Colonic mucosa (tissue), 4 donors: ENCODE data around the gene VPREB3. TPM values are rescaled to one million over a fixed set of nuclear protein-coding genes. Genes with fewer than 3 reads are reported as not detected.

Experiments
- DNase-seq: peaks from one replicate; pipeline ENCODE4 v3.0.0-alpha.2; 2020
- H3K27ac ChIP-seq: fragments of 200-600 bp; one replicate; pipeline ENCODE4 v1.8.0; 2021
- H3K27me3 ChIP-seq: fragments of 200-600 bp; one replicate; pipeline ENCODE4 v1.8.0; 2021
- H3K36me3 ChIP-seq: fragments of 200-600 bp; one replicate; pipeline ENCODE4 v1.8.0; 2021
- H3K4me1 ChIP-seq: fragments of 200-600 bp; one replicate; pipeline ENCODE4 v1.8.0; 2021; ENCODE audit warnings: mild to moderate bottlenecking
- H3K4me3 ChIP-seq: fragments of 200-600 bp; one replicate; pipeline ENCODE4 v1.8.0; 2021
- H3K9ac ChIP-seq, 2 donors: one replicate each; pipeline ENCODE4 v1.7.0; 2013; ENCODE audit warnings: control low read depth in 2 of 2, low read depth in 2 of 2, low read length in 2 of 2
- H3K9me3 ChIP-seq: fragments of 200-600 bp; one replicate; pipeline ENCODE4 v1.8.0; 2021
- CTCF ChIP-seq: fragments of 200-600 bp; IDR thresholded peaks from one replicate; pipeline ENCODE4 v1.8.0; 2022; ENCODE audit warnings: antibody characterized with exemption, mild to moderate bottlenecking
- intact Hi-C: fragments of 100-400 bp; cut with DNase I; formaldehyde crosslinking; loops from one replicate; pipeline ENCODE4 v1.14.1; 2022
- total RNA-seq, 2 donors: library from RNA; stranded (reverse); fragmentation: NEBNext Ultra II Directional in 1 of 2; extraction: Animal tissue kit (Norgen Biotek cat#: 25700) in 1 of 2; gene quantifications; one replicate each; pipeline ENCODE4 v1.2.1, GENCODE V29; 2021
- donor health status: healthy.
- donor health status: DM: no; HTN: no; CAD: no.
- donor health status: DM: no; HTN: no; CAD: no.

VPREB3 gene
- total RNA-seq, 2 donors from 2014 or later, result 1.2 to 1.9 TPM

GRCh38 chr22:23751441-23751996, 2.7 kb downstream of the VPREB3 start:
- H3K9me3 ChIP-seq, result no peaks in the 10 kb centered on the region
- intact Hi-C loops, result no loop called here
- H3K27me3 ChIP-seq, result no peaks in the 10 kb centered on the region
- peak overlapping the region; percentile 44 for H3K4me3 ChIP-seq
- no peaks in the 10 kb centered on the region for H3K4me1 ChIP-seq
- H3K36me3 ChIP-seq, result no peaks in the 10 kb centered on the region
- H3K27ac ChIP-seq, result peak overlapping the region; percentile 92
- TF ChIP-seq CTCF, result no peak
- peak; percentile 59 for DNase-seq
- H3K9ac ChIP-seq, result peak overlapping the region; percentile 86 to 87

GRCh38 chr22:23750714-23751440, 3.3 kb downstream of the VPREB3 start, which contains the start of gene ZNF70:
ZNF70 (minus strand) TSS chr22:23751112; CDS start chr22:23745140, 5,972 bp downstream.
- peak within 1 kb of the TSS; percentile 92 for H3K27ac ChIP-seq
- no peaks in the 10 kb centered on the region for H3K36me3 ChIP-seq
- intact Hi-C loops, result no loop called here
- H3K9ac ChIP-seq, result peak within 1 kb of the TSS; percentile 86 to 87
- DNase-seq, result peak; percentile 91
- H3K4me3 ChIP-seq, result peak within 1 kb of the TSS; percentile 44
- no peak for TF ChIP-seq CTCF
- H3K4me1 ChIP-seq, result no peaks in the 10 kb centered on the region
- no peaks in the 10 kb centered on the region for H3K27me3 ChIP-seq
- H3K9me3 ChIP-seq, result no peaks in the 10 kb centered on the region

- intact Hi-C loops, result no loop called here
- peak overlapping the region; percentile 44 for H3K4me3 ChIP-seq
- no peaks in the 10 kb centered on the region for H3K9me3 ChIP-seq
- no peaks in the 10 kb centered on the region for H3K27me3 ChIP-seq
- no peaks in the 10 kb centered on the region for H3K36me3 ChIP-seq
- H3K9ac ChIP-seq, result peak overlapping the region; percentile 80 to 82
- H3K4me1 ChIP-seq, result no peaks in the 10 kb centered on the region
- no peak for DNase-seq
- TF ChIP-seq CTCF, result no peak
- H3K27ac ChIP-seq, result no peak overlapping the region
Observed at GRCh38 chr22:23750367-23750713, 3.9 kb downstream of the VPREB3 start.

DNA sequence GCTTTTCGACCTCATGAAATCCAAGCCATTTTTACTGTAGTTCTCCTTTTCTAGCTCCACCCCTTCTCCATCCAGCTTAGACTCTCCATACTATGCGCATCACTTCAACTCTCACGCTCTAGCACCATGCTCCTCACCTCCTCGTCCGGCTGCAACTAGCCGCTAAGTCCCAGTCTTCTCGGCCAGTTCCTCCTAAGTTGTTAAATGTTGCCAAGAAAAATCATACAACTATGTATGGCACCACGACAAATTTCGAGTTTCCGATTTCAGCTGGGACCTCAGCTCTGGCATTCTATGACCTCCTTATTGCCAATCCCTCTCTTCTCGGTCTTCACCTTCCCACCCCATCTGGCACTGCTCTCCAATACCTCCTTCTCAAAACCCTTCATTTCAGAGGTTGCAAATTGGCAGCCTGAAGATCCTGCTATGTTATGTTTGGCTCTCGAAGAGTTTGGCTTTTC, 4.4 kb downstream of the VPREB3 start:
- H3K9me3 ChIP-seq, result no peaks in the 10 kb centered on the region
- no peak for TF ChIP-seq CTCF
- no peaks in the 10 kb centered on the region for H3K4me1 ChIP-seq
- H3K27me3 ChIP-seq, result no peaks in the 10 kb centered on the region
- H3K9ac ChIP-seq, result no peak overlapping the region
- H3K4me3 ChIP-seq, result no peak overlapping the region
- intact Hi-C loops, result no loop called here
- H3K27ac ChIP-seq, result no peak overlapping the region
- no peaks in the 10 kb centered on the region for H3K36me3 ChIP-seq
- DNase-seq, result no peak

- H3K36me3 ChIP-seq, result no peaks in the 10 kb centered on the region
- no peak overlapping the region for H3K9ac ChIP-seq
- H3K27ac ChIP-seq, result no peak overlapping the region
- no peak for DNase-seq
- no peaks in the 10 kb centered on the region for H3K4me1 ChIP-seq
- intact Hi-C loops, result no loop called here
- H3K4me3 ChIP-seq, result no peak overlapping the region
- H3K9me3 ChIP-seq, result no peaks in the 10 kb centered on the region
- no peak for TF ChIP-seq CTCF
- no peaks in the 10 kb centered on the region for H3K27me3 ChIP-seq
Observed at GRCh38 chr22:23745791-23746190, 8.4 kb downstream of the VPREB3 start.
